WERI-Rb-1 (cell line): ENCODE data around the gene DCC.

Experiments
- DNase-seq: peaks from one replicate; pipeline ENCODE4 v3.0.0-alpha.2; 2020
- H3K27ac ChIP-seq: fragments of 250-450 bp; sonication (Bioruptor Pico); 2 replicates; pipeline ENCODE4 v1.5.1; 2020; ENCODE audit warnings: mild to moderate bottlenecking, moderate library complexity
- H3K27me3 ChIP-seq: fragments of 250-450 bp; sonication (Bioruptor Pico); 2 replicates; pipeline ENCODE4 v1.5.1; 2021; ENCODE audit warnings: mild to moderate bottlenecking, low read depth, moderate library complexity; ENCODE audit not compliant: insufficient read depth, severe bottlenecking
- H3K36me3 ChIP-seq: fragments of 250-450 bp; sonication (Bioruptor Pico); 2 replicates; pipeline ENCODE4 v1.5.1; 2020; ENCODE audit warnings: mild to moderate bottlenecking, moderate library complexity
- H3K4me3 ChIP-seq: 2 replicates; pipeline ENCODE4 v1.5.1; 2011; ENCODE audit warnings: low read depth, mild to moderate bottlenecking, control low read depth, low read length
- H3K9me3 ChIP-seq: fragments of 250-450 bp; sonication (Bioruptor Pico); 2 replicates; pipeline ENCODE4 v1.5.1; 2021; ENCODE audit warnings: mild to moderate bottlenecking, moderate library complexity; ENCODE audit not compliant: severe bottlenecking
- CTCF ChIP-seq: IDR thresholded peaks from 2 replicates; pipeline ENCODE4 v1.5.1; 2011; ENCODE audit warnings: low read depth, mild to moderate bottlenecking, control low read depth, inconsistent platforms, low read length

The DCC gene

GRCh38 chr18:53093636-53094035 lies 753.6 kb downstream of the DCC start:
- no peaks in the 10 kb centered on the region for H3K9me3 ChIP-seq
- DNase-seq = no peak
- H3K36me3 ChIP-seq = no peaks in the 10 kb centered on the region
- no peak overlapping the region for H3K4me3 ChIP-seq
- no peak overlapping the region for H3K27ac ChIP-seq
- H3K27me3 ChIP-seq = no peaks in the 10 kb centered on the region
- TF ChIP-seq CTCF = no peak

GRCh38 chr18:53101536-53102105 lies 761.6 kb downstream of the DCC start:
- TF ChIP-seq CTCF = no peak
- H3K27ac ChIP-seq = no peak overlapping the region
- peaks cover 2% of the 10 kb centered on the region for H3K9me3 ChIP-seq
- H3K4me3 ChIP-seq = no peak overlapping the region
- no peaks in the 10 kb centered on the region for H3K36me3 ChIP-seq
- DNase-seq = no peak
- H3K27me3 ChIP-seq = no peaks in the 10 kb centered on the region

- Histone ChIP-seq H3K27ac (no peak overlapping the region), H3K9me3 (peaks cover 6% of the 10 kb centered on the region), H3K27me3 (no peaks in the 10 kb centered on the region), H3K36me3 (no peaks in the 10 kb centered on the region), H3K4me3 (no peak overlapping the region)
- TF ChIP-seq CTCF = no peak
- DNase-seq = no peak
These were observed 774.4 kb downstream of the DCC start for GRCh38 chr18:53114441-53114840.

- no peak for DNase-seq
- no peak overlapping the region for H3K4me3 ChIP-seq
- no peak for TF ChIP-seq CTCF
These were observed 776.0 kb downstream of the DCC start for GRCh38 chr18:53115876-53116585.

GRCh38 chr18:53117851-53118250 lies 777.9 kb downstream of the DCC start:
- Histone ChIP-seq H3K36me3 (no peaks in the 10 kb centered on the region), H3K27ac (no peak overlapping the region), H3K4me3 (no peak overlapping the region), H3K9me3 (no peaks in the 10 kb centered on the region), H3K27me3 (no peaks in the 10 kb centered on the region)
- no peak for TF ChIP-seq CTCF
- no peak for DNase-seq

More at GRCh38 chr18:53115876-53116585, 776.0 kb downstream of the DCC start:
- Histone ChIP-seq H3K27ac (no peak overlapping the region), H3K27me3 (no peaks in the 10 kb centered on the region), H3K36me3 (no peaks in the 10 kb centered on the region), H3K9me3 (no peaks in the 10 kb centered on the region)

- no peak for DNase-seq
- Histone ChIP-seq H3K4me3 (no peak overlapping the region), H3K27ac (no peak overlapping the region), H3K27me3 (no peaks in the 10 kb centered on the region), H3K36me3 (no peaks in the 10 kb centered on the region), H3K9me3 (no peaks in the 10 kb centered on the region)
- no peak for TF ChIP-seq CTCF
These were observed 786.2 kb downstream of the DCC start for GRCh38 chr18:53126210-53126609.
